Neural cell (in vitro differentiated cells): ENCODE measurements around the gene LDAF1. TPM values are rescaled to one million over a fixed set of nuclear protein-coding genes. Genes with fewer than 3 reads are reported as not detected.

ENCODE experiments used
- H2AFZ ChIP-seq: fragments of 200-600, 300-800 bp; sonication (generic), shearing (Covaris generic); 2 replicates; pipeline ENCODE4 v1.6.0; 2014; ENCODE audit warnings: low read depth, mild to moderate bottlenecking, antibody characterized with exemption, low read length, moderate library complexity
- H3F3A ChIP-seq: fragments of 200-600 bp; shearing (Covaris generic); 2 replicates; pipeline ENCODE4 v1.6.1; 2016; ENCODE audit warnings: mild to moderate bottlenecking, moderate library complexity, mixed read lengths, antibody characterized with exemption, low read length; ENCODE audit not compliant: insufficient read depth, poor library complexity, severe bottlenecking
- H3K27ac ChIP-seq: fragments of 200-600, 300-800 bp; sonication (generic), shearing (Covaris generic); 2 replicates; pipeline ENCODE4 v1.5.1; 2014; ENCODE audit warnings: mild to moderate bottlenecking, low read length, moderate library complexity
- H3K27me3 ChIP-seq: fragments of 300-800, 200-600 bp; sonication (generic), shearing (Covaris generic); 2 replicates; pipeline ENCODE4 v1.6.0; 2014; ENCODE audit warnings: mild to moderate bottlenecking, low read depth, low read length, moderate library complexity; ENCODE audit not compliant: insufficient read depth
- H3K36me3 ChIP-seq: fragments of 300-800, 200-600 bp; sonication (generic), shearing (Covaris generic); 2 replicates; pipeline ENCODE4 v1.5.1; 2014; ENCODE audit warnings: mild to moderate bottlenecking, antibody characterized with exemption, low read length, moderate library complexity; ENCODE audit not compliant: insufficient read depth
- H3K4me2 ChIP-seq: fragments of 300-800, 200-600 bp; sonication (generic), shearing (Covaris generic); 2 replicates; pipeline ENCODE4 v1.6.0; 2014; ENCODE audit warnings: mild to moderate bottlenecking, low read length
- H3K4me3 ChIP-seq: fragments of 300-800, 200-600 bp; sonication (generic), shearing (Covaris generic); 2 replicates; pipeline ENCODE4 v1.5.1; 2014; ENCODE audit warnings: mild to moderate bottlenecking, low read length, moderate library complexity
- H3K79me2 ChIP-seq: fragments of 200-600 bp; shearing (Covaris generic); replicated peaks from 2 replicates; pipeline ENCODE4 v1.6.0; 2014; ENCODE audit warnings: mild to moderate bottlenecking, low read length, moderate library complexity; ENCODE audit not compliant: insufficient read depth
- H3K9ac ChIP-seq: fragments of 300-800, 200-600 bp; sonication (generic), shearing (Covaris generic); 2 replicates; pipeline ENCODE4 v1.6.1; 2016; ENCODE audit warnings: mild to moderate bottlenecking, low read length, mixed read lengths
- H3K9me2 ChIP-seq: fragments of 200-600 bp; shearing (Covaris generic); 2 replicates; pipeline ENCODE4 v1.6.1; 2016; ENCODE audit warnings: mild to moderate bottlenecking, low read length, mixed read lengths; ENCODE audit not compliant: insufficient read depth
- H3K9me3 ChIP-seq: fragments of 200-600, 300-800 bp; sonication (generic), shearing (Covaris generic); 2 replicates; pipeline ENCODE4 v1.6.1; 2016; ENCODE audit warnings: mild to moderate bottlenecking, mixed run types, low read length, moderate library complexity, mixed read lengths
- H4K20me1 ChIP-seq: fragments of 200-600 bp; shearing (Covaris generic); 2 replicates; pipeline ENCODE4 v1.6.1; 2016; ENCODE audit warnings: mild to moderate bottlenecking, mixed run types; ENCODE audit not compliant: insufficient read depth
- EP300 ChIP-seq: fragments of 450-650 bp; conservative IDR thresholded peaks from 2 replicates; pipeline ENCODE4 v1.6.1; 2014; ENCODE audit warnings: antibody characterized with exemption, mild to moderate bottlenecking, moderate library complexity; ENCODE audit not compliant: poor library complexity, severe bottlenecking
- EZH2 ChIP-seq: fragments of 200-600, 300-800 bp; shearing (Covaris generic), sonication (generic); IDR thresholded peaks from 2 replicates; pipeline ENCODE4 v1.6.1; 2014; ENCODE audit warnings: antibody characterized with exemption, low read length, borderline replicate concordance, mild to moderate bottlenecking; ENCODE audit not compliant: insufficient read depth, poor library complexity, severe bottlenecking
- MXI1 ChIP-seq: fragments of 450-650 bp; conservative IDR thresholded peaks from 2 replicates; pipeline ENCODE4 v1.6.1; 2014; ENCODE audit warnings: antibody characterized with exemption, mild to moderate bottlenecking; ENCODE audit not compliant: poor library complexity, severe bottlenecking
- POLR2AphosphoS5 ChIP-seq: IDR thresholded peaks from 2 replicates; pipeline ENCODE4 v1.6.1; 2012
- RAD21 ChIP-seq: fragments of 450-650 bp; conservative IDR thresholded peaks from 2 replicates; pipeline ENCODE4 v1.6.1; 2014; ENCODE audit warnings: antibody characterized with exemption, mild to moderate bottlenecking, moderate library complexity
- SMC3 ChIP-seq: fragments of 450-650 bp; conservative IDR thresholded peaks from 2 replicates; pipeline ENCODE4 v1.6.1; 2014; ENCODE audit warnings: antibody characterized with exemption, mild to moderate bottlenecking, moderate library complexity; ENCODE audit not compliant: poor library complexity
- TAF1 ChIP-seq: IDR thresholded peaks from 2 replicates; pipeline ENCODE4 v1.6.1; 2012; ENCODE audit warnings: low read depth
- polyA plus RNA-seq: library from polyadenylated mRNA; depleted of rRNA; stranded (reverse); fragments of >200 nt; gene quantifications from 2 replicates; pipeline ENCODE4 v1.2.3, GENCODE V29; 2014
- TF ChIP-seq, protein P1 (sequence below): IDR thresholded peaks from 2 replicates; pipeline ENCODE4 v1.6.1; 2012; ENCODE audit warnings: borderline replicate concordance
- TF ChIP-seq, protein P2 (sequence below): fragments of 450-650 bp; IDR thresholded peaks from 2 replicates; pipeline ENCODE4 v1.5.1; 2014; ENCODE audit warnings: antibody characterized with exemption, mild to moderate bottlenecking, moderate library complexity; ENCODE audit not compliant: poor library complexity, severe bottlenecking

LDAF1 gene
- polyA plus RNA-seq, 1 donor from 2014 or later: 10.8 TPM

DNA sequence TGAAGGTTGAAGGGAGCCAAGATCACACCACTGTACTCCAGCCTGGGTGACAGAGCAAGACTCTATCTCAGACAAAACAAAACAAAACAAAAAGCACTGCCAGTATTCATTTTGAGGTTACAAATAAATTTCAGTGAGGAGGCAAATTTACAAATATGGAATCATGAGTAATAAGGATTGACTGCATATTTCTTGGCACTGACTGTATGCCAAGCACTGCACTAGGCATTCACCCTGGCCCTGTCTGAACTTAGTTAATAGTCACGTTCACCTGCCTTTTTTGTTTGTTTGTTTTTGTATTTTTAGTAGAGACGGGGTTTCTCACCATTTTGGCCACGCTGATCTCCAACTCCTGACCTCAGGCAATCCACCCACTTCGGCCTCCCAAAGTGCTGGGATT, 5.1 kb downstream of the LDAF1 start:
- Histone ChIP-seq H3K36me3 (no peaks in the 10 kb centered on the region), H3K9me2 (no peaks in the 10 kb centered on the region), H3K27me3 (peaks cover 9% of the 10 kb centered on the region), H4K20me1 (no peaks in the 10 kb centered on the region), H3K4me3 (no peak overlapping the region), H3F3A (no peaks in the 10 kb centered on the region), H3K79me2 (no peaks in the 10 kb centered on the region), H2AFZ (no peak overlapping the region), H3K9me3 (no peaks in the 10 kb centered on the region), H3K9ac (no peak overlapping the region), H3K4me2 (no peak overlapping the region), H3K27ac (no peak overlapping the region)
- TF ChIP-seq POLR2AphosphoS5: no peak
- no peak for TF ChIP-seq TAF1
- TF ChIP-seq RAD21: no peak
- TF ChIP-seq EZH2: no peak
- TF ChIP-seq, protein P1, sequence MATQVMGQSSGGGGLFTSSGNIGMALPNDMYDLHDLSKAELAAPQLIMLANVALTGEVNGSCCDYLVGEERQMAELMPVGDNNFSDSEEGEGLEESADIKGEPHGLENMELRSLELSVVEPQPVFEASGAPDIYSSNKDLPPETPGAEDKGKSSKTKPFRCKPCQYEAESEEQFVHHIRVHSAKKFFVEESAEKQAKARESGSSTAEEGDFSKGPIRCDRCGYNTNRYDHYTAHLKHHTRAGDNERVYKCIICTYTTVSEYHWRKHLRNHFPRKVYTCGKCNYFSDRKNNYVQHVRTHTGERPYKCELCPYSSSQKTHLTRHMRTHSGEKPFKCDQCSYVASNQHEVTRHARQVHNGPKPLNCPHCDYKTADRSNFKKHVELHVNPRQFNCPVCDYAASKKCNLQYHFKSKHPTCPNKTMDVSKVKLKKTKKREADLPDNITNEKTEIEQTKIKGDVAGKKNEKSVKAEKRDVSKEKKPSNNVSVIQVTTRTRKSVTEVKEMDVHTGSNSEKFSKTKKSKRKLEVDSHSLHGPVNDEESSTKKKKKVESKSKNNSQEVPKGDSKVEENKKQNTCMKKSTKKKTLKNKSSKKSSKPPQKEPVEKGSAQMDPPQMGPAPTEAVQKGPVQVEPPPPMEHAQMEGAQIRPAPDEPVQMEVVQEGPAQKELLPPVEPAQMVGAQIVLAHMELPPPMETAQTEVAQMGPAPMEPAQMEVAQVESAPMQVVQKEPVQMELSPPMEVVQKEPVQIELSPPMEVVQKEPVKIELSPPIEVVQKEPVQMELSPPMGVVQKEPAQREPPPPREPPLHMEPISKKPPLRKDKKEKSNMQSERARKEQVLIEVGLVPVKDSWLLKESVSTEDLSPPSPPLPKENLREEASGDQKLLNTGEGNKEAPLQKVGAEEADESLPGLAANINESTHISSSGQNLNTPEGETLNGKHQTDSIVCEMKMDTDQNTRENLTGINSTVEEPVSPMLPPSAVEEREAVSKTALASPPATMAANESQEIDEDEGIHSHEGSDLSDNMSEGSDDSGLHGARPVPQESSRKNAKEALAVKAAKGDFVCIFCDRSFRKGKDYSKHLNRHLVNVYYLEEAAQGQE: no peak
- TF ChIP-seq EP300: no peak
- TF ChIP-seq, protein P2, sequence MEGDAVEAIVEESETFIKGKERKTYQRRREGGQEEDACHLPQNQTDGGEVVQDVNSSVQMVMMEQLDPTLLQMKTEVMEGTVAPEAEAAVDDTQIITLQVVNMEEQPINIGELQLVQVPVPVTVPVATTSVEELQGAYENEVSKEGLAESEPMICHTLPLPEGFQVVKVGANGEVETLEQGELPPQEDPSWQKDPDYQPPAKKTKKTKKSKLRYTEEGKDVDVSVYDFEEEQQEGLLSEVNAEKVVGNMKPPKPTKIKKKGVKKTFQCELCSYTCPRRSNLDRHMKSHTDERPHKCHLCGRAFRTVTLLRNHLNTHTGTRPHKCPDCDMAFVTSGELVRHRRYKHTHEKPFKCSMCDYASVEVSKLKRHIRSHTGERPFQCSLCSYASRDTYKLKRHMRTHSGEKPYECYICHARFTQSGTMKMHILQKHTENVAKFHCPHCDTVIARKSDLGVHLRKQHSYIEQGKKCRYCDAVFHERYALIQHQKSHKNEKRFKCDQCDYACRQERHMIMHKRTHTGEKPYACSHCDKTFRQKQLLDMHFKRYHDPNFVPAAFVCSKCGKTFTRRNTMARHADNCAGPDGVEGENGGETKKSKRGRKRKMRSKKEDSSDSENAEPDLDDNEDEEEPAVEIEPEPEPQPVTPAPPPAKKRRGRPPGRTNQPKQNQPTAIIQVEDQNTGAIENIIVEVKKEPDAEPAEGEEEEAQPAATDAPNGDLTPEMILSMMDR: no peak
- TF ChIP-seq SMC3: no peak
- no peak for TF ChIP-seq MXI1

DNA sequence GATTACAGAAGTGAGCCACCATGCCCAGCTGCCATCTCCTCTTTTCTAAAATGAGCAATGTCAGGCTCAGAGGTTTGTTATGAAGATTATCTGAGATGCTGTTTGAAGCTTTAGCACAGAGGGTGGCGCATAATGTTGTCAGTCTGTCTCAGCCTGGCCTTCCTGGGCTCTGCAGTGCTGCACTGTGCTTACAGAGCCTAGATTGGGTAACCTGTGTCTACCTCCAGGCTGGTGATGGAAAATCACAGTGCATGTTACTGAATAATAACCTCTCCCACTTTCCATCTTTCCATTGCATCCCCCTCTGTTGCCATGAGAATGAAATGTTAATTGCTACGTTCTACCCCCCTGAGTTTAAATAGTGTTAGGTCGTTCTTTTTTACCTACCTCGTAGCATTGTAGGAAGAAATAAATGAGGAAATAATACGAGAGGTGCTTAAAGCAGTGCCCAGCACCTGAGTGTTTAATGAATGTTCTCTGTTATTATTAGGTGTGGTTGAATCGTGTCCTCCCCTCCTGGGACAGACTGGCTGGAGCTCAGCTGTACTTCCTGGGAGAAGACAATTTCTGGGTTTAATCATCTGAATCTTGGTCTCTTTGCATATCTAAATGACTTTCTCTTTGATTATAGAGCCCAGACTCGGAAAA, 6.2 kb downstream of the LDAF1 start:
- H3K4me2 ChIP-seq: no peak overlapping the region
- H3K27ac ChIP-seq: no peak overlapping the region
- no peak overlapping the region for H3K9ac ChIP-seq
- no peaks in the 10 kb centered on the region for H3F3A ChIP-seq
- TF ChIP-seq SMC3 (no peak), EZH2 (no peak), EP300 (no peak), RAD21 (no peak), MXI1 (no peak), POLR2AphosphoS5 (no peak), TAF1 (no peak)
- TF ChIP-seq, protein P2: no peak
- TF ChIP-seq, protein P1: no peak
- H3K9me2 ChIP-seq: no peaks in the 10 kb centered on the region
- H3K4me3 ChIP-seq: no peak overlapping the region
- no peaks in the 10 kb centered on the region for H3K27me3 ChIP-seq
- H4K20me1 ChIP-seq: no peaks in the 10 kb centered on the region
- no peaks in the 10 kb centered on the region for H3K36me3 ChIP-seq
- H3K9me3 ChIP-seq: no peaks in the 10 kb centered on the region
- no peak overlapping the region for H2AFZ ChIP-seq
- H3K79me2 ChIP-seq: no peaks in the 10 kb centered on the region
